ENCODE data around the gene S100A10.

The S100A10 gene

DNA sequence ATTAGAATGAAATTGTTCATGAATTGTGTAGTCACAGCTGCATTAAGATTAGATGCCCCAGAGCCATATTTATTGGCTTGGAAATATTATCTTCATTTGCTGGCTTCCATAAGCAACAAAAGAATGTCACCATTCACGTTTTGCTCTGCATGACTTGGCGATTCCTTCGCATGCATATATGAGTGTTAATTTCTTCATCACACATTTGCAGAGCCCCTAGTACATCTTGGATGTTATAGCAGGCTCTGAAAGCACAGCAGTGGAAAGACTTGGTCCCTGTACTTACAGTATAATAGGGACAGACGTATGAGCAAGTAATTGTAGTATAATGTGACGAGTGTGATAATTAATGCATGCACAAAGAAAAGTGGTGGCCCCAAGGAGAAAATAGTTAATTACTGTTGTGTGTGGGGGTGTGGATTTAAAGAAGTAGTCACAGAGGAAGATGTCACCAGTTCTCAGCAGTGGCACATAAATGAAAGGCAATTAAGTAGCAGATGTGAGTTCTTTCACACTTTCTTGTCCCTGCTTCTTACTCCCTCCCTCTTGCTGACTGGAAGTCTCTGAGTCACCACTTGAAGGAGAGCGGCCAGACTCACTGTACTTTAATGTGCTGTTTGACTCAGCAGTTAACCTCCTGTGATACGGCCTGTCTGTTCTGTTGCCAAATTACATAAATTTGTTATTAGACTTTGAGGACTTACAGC is 21.0 kb downstream of the S100A10 start:
- H3K27me3 ChIP-seq (ENCODE audit: insufficient read depth, poor library complexity, severe bottlenecking) = no peaks in the 10 kb centered on the region
- TF ChIP-seq POLR2AphosphoS5 (IDR thresholded peaks at IDR 0.05; ENCODE audit: low read depth) (no peak), SPI1 (IDR thresholded peaks at IDR 0.05; ENCODE audit: borderline replicate concordance, low read depth) (no peak), GABPA (IDR thresholded peaks at IDR 0.05; ENCODE audit: low read depth) (no peak)
- TF ChIP-seq, protein P1, sequence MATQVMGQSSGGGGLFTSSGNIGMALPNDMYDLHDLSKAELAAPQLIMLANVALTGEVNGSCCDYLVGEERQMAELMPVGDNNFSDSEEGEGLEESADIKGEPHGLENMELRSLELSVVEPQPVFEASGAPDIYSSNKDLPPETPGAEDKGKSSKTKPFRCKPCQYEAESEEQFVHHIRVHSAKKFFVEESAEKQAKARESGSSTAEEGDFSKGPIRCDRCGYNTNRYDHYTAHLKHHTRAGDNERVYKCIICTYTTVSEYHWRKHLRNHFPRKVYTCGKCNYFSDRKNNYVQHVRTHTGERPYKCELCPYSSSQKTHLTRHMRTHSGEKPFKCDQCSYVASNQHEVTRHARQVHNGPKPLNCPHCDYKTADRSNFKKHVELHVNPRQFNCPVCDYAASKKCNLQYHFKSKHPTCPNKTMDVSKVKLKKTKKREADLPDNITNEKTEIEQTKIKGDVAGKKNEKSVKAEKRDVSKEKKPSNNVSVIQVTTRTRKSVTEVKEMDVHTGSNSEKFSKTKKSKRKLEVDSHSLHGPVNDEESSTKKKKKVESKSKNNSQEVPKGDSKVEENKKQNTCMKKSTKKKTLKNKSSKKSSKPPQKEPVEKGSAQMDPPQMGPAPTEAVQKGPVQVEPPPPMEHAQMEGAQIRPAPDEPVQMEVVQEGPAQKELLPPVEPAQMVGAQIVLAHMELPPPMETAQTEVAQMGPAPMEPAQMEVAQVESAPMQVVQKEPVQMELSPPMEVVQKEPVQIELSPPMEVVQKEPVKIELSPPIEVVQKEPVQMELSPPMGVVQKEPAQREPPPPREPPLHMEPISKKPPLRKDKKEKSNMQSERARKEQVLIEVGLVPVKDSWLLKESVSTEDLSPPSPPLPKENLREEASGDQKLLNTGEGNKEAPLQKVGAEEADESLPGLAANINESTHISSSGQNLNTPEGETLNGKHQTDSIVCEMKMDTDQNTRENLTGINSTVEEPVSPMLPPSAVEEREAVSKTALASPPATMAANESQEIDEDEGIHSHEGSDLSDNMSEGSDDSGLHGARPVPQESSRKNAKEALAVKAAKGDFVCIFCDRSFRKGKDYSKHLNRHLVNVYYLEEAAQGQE (IDR thresholded peaks at IDR 0.05; ENCODE audit: insufficient replicate concordance, low read depth) = no peak
- TF ChIP-seq, protein P2, sequence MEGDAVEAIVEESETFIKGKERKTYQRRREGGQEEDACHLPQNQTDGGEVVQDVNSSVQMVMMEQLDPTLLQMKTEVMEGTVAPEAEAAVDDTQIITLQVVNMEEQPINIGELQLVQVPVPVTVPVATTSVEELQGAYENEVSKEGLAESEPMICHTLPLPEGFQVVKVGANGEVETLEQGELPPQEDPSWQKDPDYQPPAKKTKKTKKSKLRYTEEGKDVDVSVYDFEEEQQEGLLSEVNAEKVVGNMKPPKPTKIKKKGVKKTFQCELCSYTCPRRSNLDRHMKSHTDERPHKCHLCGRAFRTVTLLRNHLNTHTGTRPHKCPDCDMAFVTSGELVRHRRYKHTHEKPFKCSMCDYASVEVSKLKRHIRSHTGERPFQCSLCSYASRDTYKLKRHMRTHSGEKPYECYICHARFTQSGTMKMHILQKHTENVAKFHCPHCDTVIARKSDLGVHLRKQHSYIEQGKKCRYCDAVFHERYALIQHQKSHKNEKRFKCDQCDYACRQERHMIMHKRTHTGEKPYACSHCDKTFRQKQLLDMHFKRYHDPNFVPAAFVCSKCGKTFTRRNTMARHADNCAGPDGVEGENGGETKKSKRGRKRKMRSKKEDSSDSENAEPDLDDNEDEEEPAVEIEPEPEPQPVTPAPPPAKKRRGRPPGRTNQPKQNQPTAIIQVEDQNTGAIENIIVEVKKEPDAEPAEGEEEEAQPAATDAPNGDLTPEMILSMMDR (IDR thresholded peaks at IDR 0.05; ENCODE audit: insufficient read depth, low read length) = no peak
- H3K4me3 ChIP-seq (replicated peaks; ENCODE audit: insufficient read depth, low read length) = no peak overlapping the region
- H3K27ac ChIP-seq (replicated peaks) = no peak overlapping the region
- DNase-seq (ENCODE audit: low read depth in 1 of 2, low spot score in 1 of 2) = no peak

GRCh38 chr1:151970626-151971025 is 23.0 kb downstream of the S100A10 start:
- no peak for DNase-seq (ENCODE audit: low read depth in 1 of 2, low spot score in 1 of 2)
- Histone ChIP-seq H3K27me3 (ENCODE audit: insufficient read depth, poor library complexity, severe bottlenecking) (no peaks in the 10 kb centered on the region), H3K4me3 (replicated peaks; ENCODE audit: insufficient read depth, low read length) (no peak overlapping the region), H3K27ac (replicated peaks) (no peak overlapping the region)
- TF ChIP-seq SPI1 (IDR thresholded peaks at IDR 0.05; ENCODE audit: borderline replicate concordance, low read depth) (no peak), POLR2AphosphoS5 (IDR thresholded peaks at IDR 0.05; ENCODE audit: low read depth) (no peak), GABPA (IDR thresholded peaks at IDR 0.05; ENCODE audit: low read depth) (no peak)
- TF ChIP-seq, protein P1 (IDR thresholded peaks at IDR 0.05; ENCODE audit: insufficient replicate concordance, low read depth) = no peak
- TF ChIP-seq, protein P2 (IDR thresholded peaks at IDR 0.05; ENCODE audit: insufficient read depth, low read length) = no peak

- no peak overlapping the region for H3K27ac ChIP-seq (replicated peaks)
- TF ChIP-seq, protein P2 (IDR thresholded peaks at IDR 0.05; ENCODE audit: insufficient read depth, low read length) = no peak
- no peak for TF ChIP-seq SPI1 (IDR thresholded peaks at IDR 0.05; ENCODE audit: borderline replicate concordance, low read depth)
- TF ChIP-seq, protein P1 (IDR thresholded peaks at IDR 0.05; ENCODE audit: insufficient replicate concordance, low read depth) = no peak
- no peak for DNase-seq (ENCODE audit: low read depth in 1 of 2, low spot score in 1 of 2)
- no peaks in the 10 kb centered on the region for H3K27me3 ChIP-seq (ENCODE audit: insufficient read depth, poor library complexity, severe bottlenecking)
- H3K4me3 ChIP-seq (replicated peaks; ENCODE audit: insufficient read depth, low read length) = no peak overlapping the region
These were observed 23.5 kb downstream of the S100A10 start for GRCh38 chr1:151970128-151970527.
